K562 (cell line): ENCODE data around the gene FBXO36. TPM values are rescaled to one million over a fixed set of nuclear protein-coding genes. Genes with fewer than 3 reads are reported as not detected.
A peak's percentile ranks its signal among the peaks of the same experiment; 100 is the strongest.

Experiments used
- ATF1 ChIP-seq, 2 experiments: fragments of 450-650 bp in 1 of 2; IDR thresholded peaks; 2 replicates each; pipeline ENCODE4 v1.6.1; 2016; ENCODE audit warnings: missing compliant biosample characterization in 1 of 2, missing genetic modification characterization in 1 of 2
- CEBPG ChIP-seq, 3 experiments: fragments of 200-800 bp in 1 of 3; sonication (Bioruptor generic) in 1 of 3; sonication (generic) in 1 of 3; formaldehyde crosslinking in 1 of 3; IDR thresholded peaks in 2 of 3; conservative IDR thresholded peaks in 1 of 3; 2 replicates each; pipeline versions ENCODE4 v1.6.1 to v1.8.0; 2016 to 2022; ENCODE audit warnings: missing compliant biosample characterization in 2 of 3, missing genetic modification characterization in 2 of 3, mild to moderate bottlenecking in 1 of 3, missing genetic modification reagents in 1 of 3
- DMBX1 ChIP-seq: fragments of 250-450 bp; sonication (Bioruptor Pico); IDR thresholded peaks from 2 replicates; pipeline ENCODE4 v1.8.0; 2022; ENCODE audit warnings: inconsistent platforms, mild to moderate bottlenecking, moderate library complexity, borderline replicate concordance
- DPF2 ChIP-seq: fragments of 450-650 bp; IDR thresholded peaks from 2 replicates; pipeline ENCODE4 v1.6.1; 2016
- EGR1 ChIP-seq: fragments of 450-650 bp; conservative IDR thresholded peaks from 2 replicates; pipeline ENCODE4 v1.6.1; 2017; ENCODE audit warnings: mild to moderate bottlenecking
- EP400 ChIP-seq: fragments of 450-650 bp; IDR thresholded peaks from 2 replicates; pipeline ENCODE4 v1.6.1; 2017; ENCODE audit warnings: antibody characterized with exemption, mild to moderate bottlenecking, moderate library complexity
- FOXJ3 ChIP-seq: sonication (generic); formaldehyde crosslinking; IDR thresholded peaks from 2 replicates; pipeline ENCODE4 v1.4.0; 2020; ENCODE audit warnings: mild to moderate bottlenecking, missing genetic modification reagents
- GABPA ChIP-seq: fragments of 200-800 bp; sonication (Bioruptor generic); conservative IDR thresholded peaks from 2 replicates; pipeline ENCODE4 v1.6.1; 2016; ENCODE audit warnings: low read depth, missing genetic modification characterization, missing compliant biosample characterization
- GATAD2A ChIP-seq: fragments of 450-650 bp; IDR thresholded peaks from 2 replicates; pipeline ENCODE4 v1.6.1; 2017
- NCOA2 ChIP-seq, 2 experiments: fragments of 450-650 bp; IDR thresholded peaks; 2 replicates each; pipeline ENCODE4 v1.6.1; 2018; ENCODE audit warnings: mild to moderate bottlenecking in 2 of 2, moderate library complexity in 1 of 2; ENCODE audit not compliant: partially characterized antibody in 2 of 2
- NCOR1 ChIP-seq: fragments of 450-650 bp; IDR thresholded peaks from 2 replicates; pipeline ENCODE4 v1.6.1; 2016; ENCODE audit warnings: mild to moderate bottlenecking, moderate library complexity
- STAT5B ChIP-seq: fragments of 250-450 bp; sonication (Bioruptor Pico); IDR thresholded peaks from 2 replicates; pipeline ENCODE4 v1.8.0; 2021; ENCODE audit warnings: mild to moderate bottlenecking, inconsistent platforms
- polyA plus RNA-seq, 8 experiments: library from polyadenylated mRNA; depleted of rRNA in 4 of 8; stranded (reverse) in 5 of 8; unstranded in 3 of 8; fragments of >200 nt; fragmentation: Nextera tagmentation in 2 of 8; fragmentation: Illumina TruSeq in 1 of 8; extraction: Ambion mirVana in 2 of 8; extraction: Trizol in 1 of 8; gene quantifications; 2 replicates each; pipeline versions ENCODE4 v1.2.1 to v1.2.3, GENCODE V29; 2011 to 2014; ENCODE audit warnings: inconsistent platforms in 1 of 8, missing spikeins in 1 of 8
- total RNA-seq, 7 experiments: library from RNA; depleted of rRNA in 6 of 7; stranded (reverse); fragments of >200 nt in 6 of 7; fragmentation: Illumina TruSeq in 2 of 7; extraction: Trizol in 2 of 7; gene quantifications; 2 replicates each; pipeline versions ENCODE4 v1.2.1 to v1.2.3, GENCODE V29; 2011 to 2021; ENCODE audit warnings: low replicate concordance in 1 of 7
- TF ChIP-seq, protein P1 (sequence below), 2 experiments: fragments of 450-650 bp in 1 of 2; IDR thresholded peaks; 2 replicates each; pipeline ENCODE4 v1.6.1; 2011 to 2017; ENCODE audit warnings: low read depth in 2 of 2, antibody characterized with exemption in 1 of 2, borderline replicate concordance in 1 of 2, low read length in 1 of 2, mild to moderate bottlenecking in 1 of 2, mixed read lengths in 1 of 2; ENCODE audit not compliant: control insufficient read depth in 1 of 2
- TF ChIP-seq, protein P2 (sequence below): fragments of 250-450 bp; sonication (Bioruptor Pico); IDR thresholded peaks from 2 replicates; pipeline ENCODE4 v1.8.0; 2022; ENCODE audit warnings: moderate library complexity, mild to moderate bottlenecking, inconsistent platforms
- TF ChIP-seq, protein P3 (sequence below), 2 experiments: fragments of 450-650 bp; formaldehyde crosslinking in 1 of 2; IDR thresholded peaks; 2 replicates each; pipeline versions ENCODE4 v1.4.0 to v1.6.1; 2014 to 2020; ENCODE audit warnings: mild to moderate bottlenecking in 2 of 2, borderline replicate concordance in 1 of 2, low read depth in 1 of 2

Gene FBXO36
- total and polyA plus RNA-seq, 9 of the 15 experiments (the other 6 are each of a cell fraction or from before 2014, with no cell fraction given): 0.40 to 0.91 (median 0.58) TPM

DNA sequence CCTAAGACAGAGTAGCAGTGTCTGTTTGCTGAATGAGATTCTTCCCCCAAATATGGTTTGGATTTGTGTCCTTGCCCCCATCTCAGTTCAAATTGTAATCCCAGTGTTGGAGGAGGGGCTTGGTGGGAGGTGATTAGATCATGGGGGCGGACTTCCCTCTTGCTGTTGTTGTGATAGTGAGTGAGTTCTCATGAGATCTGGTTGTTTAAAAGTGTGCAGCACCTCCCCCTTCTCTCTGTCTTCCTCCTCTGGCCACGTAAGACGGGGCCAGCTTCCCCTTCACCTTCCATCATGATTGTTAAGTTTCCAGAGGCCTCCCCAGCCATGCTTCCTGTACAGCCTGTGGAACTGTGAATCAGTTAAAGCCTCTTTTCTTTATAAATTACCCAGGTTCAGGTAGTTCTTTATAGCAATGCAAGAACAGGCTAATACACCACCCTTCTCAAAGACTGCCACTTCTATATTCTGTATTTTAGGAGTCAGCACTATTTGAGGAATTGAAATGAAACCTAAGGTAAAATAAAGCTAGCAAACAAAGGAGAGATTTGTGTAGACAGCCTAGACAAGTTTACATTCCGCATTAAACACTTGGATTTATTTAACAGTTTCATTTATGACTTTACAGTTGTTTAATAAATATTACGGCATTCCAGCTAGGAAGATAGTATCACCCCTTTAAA lies 21.6 kb downstream of the FBXO36 start (continued):
- TF ChIP-seq, protein P1, sequence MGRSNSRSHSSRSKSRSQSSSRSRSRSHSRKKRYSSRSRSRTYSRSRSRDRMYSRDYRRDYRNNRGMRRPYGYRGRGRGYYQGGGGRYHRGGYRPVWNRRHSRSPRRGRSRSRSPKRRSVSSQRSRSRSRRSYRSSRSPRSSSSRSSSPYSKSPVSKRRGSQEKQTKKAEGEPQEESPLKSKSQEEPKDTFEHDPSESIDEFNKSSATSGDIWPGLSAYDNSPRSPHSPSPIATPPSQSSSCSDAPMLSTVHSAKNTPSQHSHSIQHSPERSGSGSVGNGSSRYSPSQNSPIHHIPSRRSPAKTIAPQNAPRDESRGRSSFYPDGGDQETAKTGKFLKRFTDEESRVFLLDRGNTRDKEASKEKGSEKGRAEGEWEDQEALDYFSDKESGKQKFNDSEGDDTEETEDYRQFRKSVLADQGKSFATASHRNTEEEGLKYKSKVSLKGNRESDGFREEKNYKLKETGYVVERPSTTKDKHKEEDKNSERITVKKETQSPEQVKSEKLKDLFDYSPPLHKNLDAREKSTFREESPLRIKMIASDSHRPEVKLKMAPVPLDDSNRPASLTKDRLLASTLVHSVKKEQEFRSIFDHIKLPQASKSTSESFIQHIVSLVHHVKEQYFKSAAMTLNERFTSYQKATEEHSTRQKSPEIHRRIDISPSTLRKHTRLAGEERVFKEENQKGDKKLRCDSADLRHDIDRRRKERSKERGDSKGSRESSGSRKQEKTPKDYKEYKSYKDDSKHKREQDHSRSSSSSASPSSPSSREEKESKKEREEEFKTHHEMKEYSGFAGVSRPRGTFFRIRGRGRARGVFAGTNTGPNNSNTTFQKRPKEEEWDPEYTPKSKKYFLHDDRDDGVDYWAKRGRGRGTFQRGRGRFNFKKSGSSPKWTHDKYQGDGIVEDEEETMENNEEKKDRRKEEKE (IDR thresholded peaks at IDR 0.05; ENCODE audit: borderline replicate concordance in 1 of 2, control insufficient read depth in 1 of 2, low read depth in 2 of 2, low read length in 1 of 2): no peak
- TF ChIP-seq NCOR1 (0 out of 2 replicates have a peak, but pooled peaks have one; percentile 13), DMBX1 (CRISPR knock-in tag) (no peak), CEBPG (CRISPR knock-in tag; IDR thresholded peaks at IDR 0.05) (no peak), CEBPG (tag; conservative IDR thresholded peaks at IDR 0.05 in 1 of 2, IDR thresholded peaks at IDR 0.05 in 1 of 2) (no peak), FOXJ3 (CRISPR knock-in tag) (no peak), NCOA2 (IDR thresholded peaks at IDR 0.05; ENCODE audit: partially characterized antibody in 2 of 2) (no peak), ATF1 (CRISPR knock-in tag; IDR thresholded peaks at IDR 0.05) (no peak), ATF1 (tag; IDR thresholded peaks at IDR 0.05) (no peak), GABPA (tag) (no peak), STAT5B (CRISPR knock-in tag) (no peak), GATAD2A (no peak), EGR1 (peak; percentile 33; the same call in 1 of the 2 replicates), DPF2 (peak; percentile 24; the same call in 1 of the 2 replicates), EP400 (peak; percentile 35)
- TF ChIP-seq, protein P2, sequence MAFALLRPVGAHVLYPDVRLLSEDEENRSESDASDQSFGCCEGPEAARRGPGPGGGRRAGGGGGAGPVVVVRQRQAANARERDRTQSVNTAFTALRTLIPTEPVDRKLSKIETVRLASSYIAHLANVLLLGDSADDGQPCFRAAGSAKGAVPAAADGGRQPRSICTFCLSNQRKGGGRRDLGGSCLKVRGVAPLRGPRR (CRISPR knock-in tag): no peak
- TF ChIP-seq, protein P3, sequence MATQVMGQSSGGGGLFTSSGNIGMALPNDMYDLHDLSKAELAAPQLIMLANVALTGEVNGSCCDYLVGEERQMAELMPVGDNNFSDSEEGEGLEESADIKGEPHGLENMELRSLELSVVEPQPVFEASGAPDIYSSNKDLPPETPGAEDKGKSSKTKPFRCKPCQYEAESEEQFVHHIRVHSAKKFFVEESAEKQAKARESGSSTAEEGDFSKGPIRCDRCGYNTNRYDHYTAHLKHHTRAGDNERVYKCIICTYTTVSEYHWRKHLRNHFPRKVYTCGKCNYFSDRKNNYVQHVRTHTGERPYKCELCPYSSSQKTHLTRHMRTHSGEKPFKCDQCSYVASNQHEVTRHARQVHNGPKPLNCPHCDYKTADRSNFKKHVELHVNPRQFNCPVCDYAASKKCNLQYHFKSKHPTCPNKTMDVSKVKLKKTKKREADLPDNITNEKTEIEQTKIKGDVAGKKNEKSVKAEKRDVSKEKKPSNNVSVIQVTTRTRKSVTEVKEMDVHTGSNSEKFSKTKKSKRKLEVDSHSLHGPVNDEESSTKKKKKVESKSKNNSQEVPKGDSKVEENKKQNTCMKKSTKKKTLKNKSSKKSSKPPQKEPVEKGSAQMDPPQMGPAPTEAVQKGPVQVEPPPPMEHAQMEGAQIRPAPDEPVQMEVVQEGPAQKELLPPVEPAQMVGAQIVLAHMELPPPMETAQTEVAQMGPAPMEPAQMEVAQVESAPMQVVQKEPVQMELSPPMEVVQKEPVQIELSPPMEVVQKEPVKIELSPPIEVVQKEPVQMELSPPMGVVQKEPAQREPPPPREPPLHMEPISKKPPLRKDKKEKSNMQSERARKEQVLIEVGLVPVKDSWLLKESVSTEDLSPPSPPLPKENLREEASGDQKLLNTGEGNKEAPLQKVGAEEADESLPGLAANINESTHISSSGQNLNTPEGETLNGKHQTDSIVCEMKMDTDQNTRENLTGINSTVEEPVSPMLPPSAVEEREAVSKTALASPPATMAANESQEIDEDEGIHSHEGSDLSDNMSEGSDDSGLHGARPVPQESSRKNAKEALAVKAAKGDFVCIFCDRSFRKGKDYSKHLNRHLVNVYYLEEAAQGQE (IDR thresholded peaks at IDR 0.05; ENCODE audit: borderline replicate concordance): no peak
- TF ChIP-seq, protein P3 (CRISPR knock-in tag; IDR thresholded peaks at IDR 0.05; ENCODE audit: low read depth): no peak
